Astrocyte (in vitro differentiated cells and primary cell): ENCODE measurements around the gene PDAP1.

Experiments
- CTCF ChIP-seq: IDR thresholded peaks from 2 replicates; pipeline ENCODE4 v1.5.1; 2011; ENCODE audit warnings: low read depth, mild to moderate bottlenecking, inconsistent platforms, low read length, moderate library complexity; ENCODE audit not compliant: insufficient read depth
- EZH2 ChIP-seq: IDR thresholded peaks from 2 replicates; pipeline ENCODE4 v1.6.1; 2012; ENCODE audit warnings: mild to moderate bottlenecking, low read length, inconsistent platforms; ENCODE audit not compliant: insufficient read depth

GRCh38 chr7:99404977-99405320, 3.4 kb downstream of the PDAP1 start:
- no peak for TF ChIP-seq EZH2
- no peak for TF ChIP-seq CTCF
